Breast epithelium (tissue), 4 donors: Measurements from ENCODE around the gene TEAD1. TPM values are rescaled to one million over a fixed set of nuclear protein-coding genes. Genes with fewer than 3 reads are reported as not detected.

ENCODE experiments used
- DNase-seq, 2 donors: peaks; one replicate each; pipeline ENCODE4 v3.0.0-alpha.2; 2019; ENCODE audit warnings: low spot score in 2 of 2
- H3K27ac ChIP-seq, 2 donors: fragments of 200-600 bp; sonication (generic) in 1 of 2; one replicate each; pipeline ENCODE4 v1.5.1; 2016 to 2019; ENCODE audit warnings: mild to moderate bottlenecking in 1 of 2
- H3K27me3 ChIP-seq, 2 donors: fragments of 200-600 bp; sonication (generic) in 1 of 2; one replicate each; pipeline versions ENCODE4 v1.5.1 to v1.6.0; 2017 to 2019; ENCODE audit warnings: control low read depth in 1 of 2, mild to moderate bottlenecking in 1 of 2
- H3K36me3 ChIP-seq: fragments of 200-600 bp; one replicate; pipeline ENCODE4 v1.5.1; 2019
- H3K4me1 ChIP-seq, 2 donors: fragments of 200-600 bp; sonication (generic); one replicate each; pipeline ENCODE4 v1.5.1; 2016 to 2019; ENCODE audit warnings: control low read depth in 1 of 2
- H3K4me3 ChIP-seq, 3 donors: fragments of 200-600 bp; sonication (generic); 1 replicate in 2 of 3; 2 replicates in 1 of 3; pipeline ENCODE4 v1.5.1; 2016 to 2019; ENCODE audit warnings: mild to moderate bottlenecking in 3 of 3, moderate library complexity in 2 of 3
- H3K9me3 ChIP-seq, 2 donors: fragments of 200-600 bp; sonication (generic) in 1 of 2; one replicate each; pipeline ENCODE4 v1.5.1; 2016 to 2019; ENCODE audit warnings: control low read depth in 1 of 2
- POLR2A ChIP-seq: fragments of 450-650 bp; IDR thresholded peaks from one replicate; pipeline ENCODE4 v1.6.1; 2016; ENCODE audit warnings: antibody characterized with exemption, mild to moderate bottlenecking, moderate library complexity
- POLR2AphosphoS5 ChIP-seq, 3 donors: sonication (generic); formaldehyde crosslinking; IDR thresholded peaks; one replicate each; pipeline ENCODE4 v1.6.1; 2017; ENCODE audit warnings: antibody characterized with exemption in 3 of 3
- intact Hi-C: fragments of 100-400 bp; cut with DNase I; formaldehyde crosslinking; loops from one replicate; pipeline ENCODE4 v1.15.1; 2023; ENCODE audit warnings: low total_unique reads
- total RNA-seq, 3 donors: library from RNA; depleted of rRNA; stranded (reverse); fragments of >200 nt; gene quantifications; one replicate each; pipeline ENCODE4 v1.1.0, GENCODE V29; 2016
- TF ChIP-seq, protein P1 (sequence below), 3 donors: fragments of 450-650 bp; IDR thresholded peaks; one replicate each; pipeline ENCODE4 v1.5.1; 2016 to 2017; ENCODE audit warnings: antibody characterized with exemption in 3 of 3, mild to moderate bottlenecking in 3 of 3, moderate library complexity in 3 of 3

Gene TEAD1
- total RNA-seq, 3 donors from 2014 or later, result 67.8 to 110 (median 80.1) TPM

- Histone ChIP-seq H3K9me3 (no peaks in the 10 kb centered on the region), H3K36me3 (no peaks in the 10 kb centered on the region), H3K27ac (no peak overlapping the region), H3K4me1 (peaks cover 4 to 6% of the 10 kb centered on the region in 2 donors), H3K27me3 (no peaks in the 10 kb centered on the region), H3K4me3 (no peak overlapping the region)
- DNase-seq, result no peak
- intact Hi-C loops, result no loop called here
- TF ChIP-seq POLR2AphosphoS5 (IDR thresholded peaks at IDR 0.05), result no peak
- TF ChIP-seq, protein P1, sequence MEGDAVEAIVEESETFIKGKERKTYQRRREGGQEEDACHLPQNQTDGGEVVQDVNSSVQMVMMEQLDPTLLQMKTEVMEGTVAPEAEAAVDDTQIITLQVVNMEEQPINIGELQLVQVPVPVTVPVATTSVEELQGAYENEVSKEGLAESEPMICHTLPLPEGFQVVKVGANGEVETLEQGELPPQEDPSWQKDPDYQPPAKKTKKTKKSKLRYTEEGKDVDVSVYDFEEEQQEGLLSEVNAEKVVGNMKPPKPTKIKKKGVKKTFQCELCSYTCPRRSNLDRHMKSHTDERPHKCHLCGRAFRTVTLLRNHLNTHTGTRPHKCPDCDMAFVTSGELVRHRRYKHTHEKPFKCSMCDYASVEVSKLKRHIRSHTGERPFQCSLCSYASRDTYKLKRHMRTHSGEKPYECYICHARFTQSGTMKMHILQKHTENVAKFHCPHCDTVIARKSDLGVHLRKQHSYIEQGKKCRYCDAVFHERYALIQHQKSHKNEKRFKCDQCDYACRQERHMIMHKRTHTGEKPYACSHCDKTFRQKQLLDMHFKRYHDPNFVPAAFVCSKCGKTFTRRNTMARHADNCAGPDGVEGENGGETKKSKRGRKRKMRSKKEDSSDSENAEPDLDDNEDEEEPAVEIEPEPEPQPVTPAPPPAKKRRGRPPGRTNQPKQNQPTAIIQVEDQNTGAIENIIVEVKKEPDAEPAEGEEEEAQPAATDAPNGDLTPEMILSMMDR (IDR thresholded peaks at IDR 0.05), result no peak
These were observed 76.0 kb downstream of the TEAD1 start for GRCh38 chr11:12750181-12750580.

- Histone ChIP-seq H3K36me3 (no peaks in the 10 kb centered on the region), H3K27me3 (no peaks in the 10 kb centered on the region), H3K27ac (no peak overlapping the region), H3K9me3 (no peaks in the 10 kb centered on the region), H3K4me3 (no peak overlapping the region), H3K4me1 (no peaks in the 10 kb centered on the region)
- no peak for TF ChIP-seq POLR2AphosphoS5 (IDR thresholded peaks at IDR 0.05)
- TF ChIP-seq, protein P1 (IDR thresholded peaks at IDR 0.05), result no peak
- no peak for TF ChIP-seq POLR2A
- intact Hi-C loops, result no loop called here
- no peak for DNase-seq
These were observed 78.8 kb downstream of the TEAD1 start for GRCh38 chr11:12752868-12753524.

DNA sequence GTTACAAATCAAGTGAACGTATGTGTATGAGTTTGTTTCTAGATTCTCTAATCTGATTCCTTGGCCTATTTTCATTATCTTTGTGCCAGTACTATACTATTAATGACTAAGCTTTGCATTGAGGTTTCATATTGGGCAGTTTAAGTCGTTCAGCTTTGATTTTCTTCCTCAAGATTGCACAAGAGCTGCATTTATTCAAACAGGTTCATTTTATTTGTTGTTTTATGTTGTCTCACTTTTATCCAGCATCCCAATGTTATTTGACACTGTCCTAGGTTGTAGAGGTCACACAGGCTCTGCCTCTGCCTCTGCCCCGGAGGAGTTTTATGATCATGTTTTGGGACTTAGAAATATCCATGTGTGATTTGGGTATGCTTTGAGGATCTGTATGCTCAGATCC is 79.8 kb downstream of the TEAD1 start:
- no peak overlapping the region for H3K27ac ChIP-seq
- no peaks in the 10 kb centered on the region for H3K9me3 ChIP-seq
- no peak for DNase-seq
- TF ChIP-seq, protein P1 (IDR thresholded peaks at IDR 0.05), result no peak
- no peak for TF ChIP-seq POLR2A
- no peak for TF ChIP-seq POLR2AphosphoS5 (IDR thresholded peaks at IDR 0.05)
- H3K4me1 ChIP-seq, result no peaks in the 10 kb centered on the region
- intact Hi-C loops, result no loop called here
- no peaks in the 10 kb centered on the region for H3K36me3 ChIP-seq
- H3K4me3 ChIP-seq, result no peak overlapping the region
- no peaks in the 10 kb centered on the region for H3K27me3 ChIP-seq

DNA sequence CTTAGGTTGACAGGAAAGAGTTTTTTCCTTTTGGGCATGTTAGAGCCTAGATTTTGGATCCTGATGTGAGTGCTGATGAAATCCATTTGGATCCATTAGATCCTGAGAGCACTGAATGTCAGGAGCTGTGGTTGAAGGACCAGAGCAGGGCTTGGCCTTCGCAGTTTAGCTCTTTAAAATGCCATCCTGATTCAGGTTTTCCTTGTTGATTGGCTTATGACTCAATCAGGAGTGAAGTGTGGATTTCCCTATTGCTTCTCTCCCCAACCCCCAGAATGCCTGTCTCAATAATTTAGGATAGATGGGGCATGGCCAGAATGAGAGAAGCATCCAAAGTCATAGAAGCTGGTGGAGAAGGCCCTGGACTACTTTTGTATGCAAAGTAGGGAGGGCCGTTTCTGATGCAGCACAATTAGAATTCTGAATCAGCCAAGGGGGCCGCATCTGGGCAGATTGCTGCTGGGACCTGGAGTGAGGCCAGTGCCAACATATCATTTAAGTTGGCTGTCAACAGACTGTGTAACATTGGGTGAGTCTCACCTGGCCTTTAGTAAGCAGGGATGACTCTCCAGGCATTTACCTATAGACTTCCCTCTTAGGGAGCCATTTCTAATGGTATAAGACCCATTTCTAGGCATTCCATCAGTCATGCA is 80.5 kb downstream of the TEAD1 start:
- no peak overlapping the region for H3K27ac ChIP-seq
- H3K9me3 ChIP-seq, result no peaks in the 10 kb centered on the region
- no peaks in the 10 kb centered on the region for H3K27me3 ChIP-seq
- H3K4me1 ChIP-seq, result no peaks in the 10 kb centered on the region
- TF ChIP-seq POLR2AphosphoS5 (IDR thresholded peaks at IDR 0.05), result no peak
- no peak for TF ChIP-seq POLR2A
- TF ChIP-seq, protein P1 (IDR thresholded peaks at IDR 0.05), result no peak
- no peaks in the 10 kb centered on the region for H3K36me3 ChIP-seq
- intact Hi-C loops, result no loop called here
- H3K4me3 ChIP-seq, result no peak overlapping the region
- DNase-seq, result no peak
